Astrocyte (in vitro differentiated cells and primary cell): ENCODE measurements around the gene SVEP1. TPM values are rescaled to one million over a fixed set of nuclear protein-coding genes. Genes with fewer than 3 reads are reported as not detected.

Source experiments
- DNase-seq: peaks from one replicate; pipeline ENCODE4 v3.0.0-alpha.2; 2010; ENCODE audit warnings: low read depth
- FAIRE-seq: peaks from 2 replicates; lab custom pipeline; 2011; peaks lifted over from hg19 to GRCh38; lab: Jason Lieb, UNC
- H2AFZ ChIP-seq: 2 replicates; pipeline ENCODE4 v1.6.0; 2012; ENCODE audit warnings: low read depth, low read length, inconsistent platforms
- H3K27ac ChIP-seq: 2 replicates; pipeline ENCODE4 v1.5.1; 2011; ENCODE audit warnings: low read depth, low read length, inconsistent platforms
- H3K27me3 ChIP-seq: 2 replicates; pipeline ENCODE4 v1.6.0; 2011; ENCODE audit warnings: low read length, inconsistent platforms; ENCODE audit not compliant: insufficient read depth
- H3K36me3 ChIP-seq: 2 replicates; pipeline ENCODE4 v1.5.1; 2011; ENCODE audit warnings: low read length, inconsistent platforms; ENCODE audit not compliant: insufficient read depth
- H3K4me1 ChIP-seq: 2 replicates; pipeline ENCODE4 v1.5.1; 2011; ENCODE audit warnings: low read length, inconsistent platforms; ENCODE audit not compliant: insufficient read depth
- H3K4me2 ChIP-seq: 2 replicates; pipeline ENCODE4 v1.6.0; 2012; ENCODE audit warnings: low read length, inconsistent platforms
- H3K4me3 ChIP-seq: 2 replicates; pipeline ENCODE4 v1.5.1; 2011; ENCODE audit warnings: low read depth, mild to moderate bottlenecking, low read length, inconsistent platforms; ENCODE audit not compliant: insufficient read depth
- H3K79me2 ChIP-seq: 2 replicates; pipeline ENCODE4 v1.6.0; 2012; ENCODE audit warnings: mild to moderate bottlenecking, low read length, inconsistent platforms; ENCODE audit not compliant: insufficient read depth
- H3K9ac ChIP-seq: 2 replicates; pipeline ENCODE4 v1.6.0; 2012; ENCODE audit warnings: mild to moderate bottlenecking, low read length, inconsistent platforms
- H3K9me3 ChIP-seq: 2 replicates; pipeline ENCODE4 v1.5.1; 2012; ENCODE audit warnings: low read depth, mild to moderate bottlenecking, low read length, inconsistent platforms; ENCODE audit not compliant: insufficient read depth
- H4K20me1 ChIP-seq: 2 replicates; pipeline ENCODE4 v1.6.0; 2012; ENCODE audit warnings: low read length, inconsistent platforms; ENCODE audit not compliant: insufficient read depth
- H3K27ac Mint-ChIP-seq: one replicate; pipeline ENCODE4 v1.8.0; 2021; ENCODE audit warnings: mild to moderate bottlenecking, mixed read lengths; ENCODE audit not compliant: unreplicated experiment
- H3K27me3 Mint-ChIP-seq: one replicate; pipeline ENCODE4 v1.8.0; 2021; ENCODE audit warnings: low read depth, mixed read lengths; ENCODE audit not compliant: unreplicated experiment
- H3K36me3 Mint-ChIP-seq: one replicate; pipeline ENCODE4 v1.8.0; 2021; ENCODE audit warnings: low read depth, mixed read lengths; ENCODE audit not compliant: unreplicated experiment
- H3K4me1 Mint-ChIP-seq: one replicate; pipeline ENCODE4 v1.8.0; 2021; ENCODE audit warnings: low read depth, mixed read lengths; ENCODE audit not compliant: unreplicated experiment
- H3K4me3 Mint-ChIP-seq: one replicate; pipeline ENCODE4 v1.8.0; 2021; ENCODE audit warnings: mild to moderate bottlenecking, moderate library complexity, mixed read lengths; ENCODE audit not compliant: unreplicated experiment
- H3K9me3 Mint-ChIP-seq: one replicate; pipeline ENCODE4 v1.8.0; 2021; ENCODE audit warnings: mild to moderate bottlenecking, mixed read lengths; ENCODE audit not compliant: unreplicated experiment
- EZH2 ChIP-seq: IDR thresholded peaks from 2 replicates; pipeline ENCODE4 v1.6.1; 2012; ENCODE audit warnings: mild to moderate bottlenecking, low read length, inconsistent platforms; ENCODE audit not compliant: insufficient read depth
- total RNA-seq: library from RNA; stranded (reverse); gene quantifications from 2 replicates; pipeline ENCODE4 v1.2.1, GENCODE V29; 2021
- TF ChIP-seq, protein P1 (sequence below): IDR thresholded peaks from 2 replicates; pipeline ENCODE4 v1.5.1; 2011; ENCODE audit warnings: low read depth, mild to moderate bottlenecking, inconsistent platforms, low read length, moderate library complexity; ENCODE audit not compliant: insufficient read depth

Gene SVEP1
- total RNA-seq, 1 donor from 2014 or later: 1.1 TPM

DNA sequence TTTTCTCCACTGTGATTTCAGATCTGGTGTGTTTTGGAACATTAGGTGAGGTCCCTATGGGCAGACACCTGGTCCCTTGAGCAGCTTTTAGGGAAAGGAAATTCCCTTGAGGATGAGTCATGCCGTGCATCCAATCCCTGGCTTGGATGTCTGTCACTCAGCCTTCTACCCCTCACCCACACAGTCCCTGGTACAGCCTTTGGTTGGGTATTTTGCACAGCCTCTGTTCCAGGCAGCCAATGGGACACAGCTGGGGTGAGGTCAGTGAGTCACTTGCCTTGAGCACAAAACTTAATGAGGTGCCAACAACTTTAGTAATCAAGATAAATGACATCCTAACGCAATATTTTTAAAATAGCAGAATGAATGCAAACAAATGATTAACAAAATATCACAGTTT is 22.7 kb upstream of the SVEP1 start:
- no peak overlapping the region for H3K9ac ChIP-seq
- H3K27ac ChIP-seq: no peak overlapping the region
- no peaks in the 10 kb centered on the region for H3K9me3 ChIP-seq
- peaks cover 7% of the 10 kb centered on the region for H3K9me3 Mint-ChIP-seq
- H3K27me3 ChIP-seq: no peaks in the 10 kb centered on the region
- peaks cover 13% of the 10 kb centered on the region for H3K4me1 Mint-ChIP-seq
- H3K36me3 Mint-ChIP-seq: no peaks in the 10 kb centered on the region
- H3K27ac Mint-ChIP-seq: no peak overlapping the region
- H3K4me1 ChIP-seq: no peaks in the 10 kb centered on the region
- no peak overlapping the region for H3K4me3 ChIP-seq
- FAIRE-seq (no peak), DNase-seq (no peak)
- no peaks in the 10 kb centered on the region for H4K20me1 ChIP-seq
- H3K27me3 Mint-ChIP-seq: peaks cover 5% of the 10 kb centered on the region
- H3K4me2 ChIP-seq: no peak overlapping the region
- TF ChIP-seq, protein P1, sequence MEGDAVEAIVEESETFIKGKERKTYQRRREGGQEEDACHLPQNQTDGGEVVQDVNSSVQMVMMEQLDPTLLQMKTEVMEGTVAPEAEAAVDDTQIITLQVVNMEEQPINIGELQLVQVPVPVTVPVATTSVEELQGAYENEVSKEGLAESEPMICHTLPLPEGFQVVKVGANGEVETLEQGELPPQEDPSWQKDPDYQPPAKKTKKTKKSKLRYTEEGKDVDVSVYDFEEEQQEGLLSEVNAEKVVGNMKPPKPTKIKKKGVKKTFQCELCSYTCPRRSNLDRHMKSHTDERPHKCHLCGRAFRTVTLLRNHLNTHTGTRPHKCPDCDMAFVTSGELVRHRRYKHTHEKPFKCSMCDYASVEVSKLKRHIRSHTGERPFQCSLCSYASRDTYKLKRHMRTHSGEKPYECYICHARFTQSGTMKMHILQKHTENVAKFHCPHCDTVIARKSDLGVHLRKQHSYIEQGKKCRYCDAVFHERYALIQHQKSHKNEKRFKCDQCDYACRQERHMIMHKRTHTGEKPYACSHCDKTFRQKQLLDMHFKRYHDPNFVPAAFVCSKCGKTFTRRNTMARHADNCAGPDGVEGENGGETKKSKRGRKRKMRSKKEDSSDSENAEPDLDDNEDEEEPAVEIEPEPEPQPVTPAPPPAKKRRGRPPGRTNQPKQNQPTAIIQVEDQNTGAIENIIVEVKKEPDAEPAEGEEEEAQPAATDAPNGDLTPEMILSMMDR: no peak
- no peak for TF ChIP-seq EZH2
- no peaks in the 10 kb centered on the region for H3K79me2 ChIP-seq
- H2AFZ ChIP-seq: no peak overlapping the region
- no peak overlapping the region for H3K4me3 Mint-ChIP-seq
- H3K36me3 ChIP-seq: no peaks in the 10 kb centered on the region

DNA sequence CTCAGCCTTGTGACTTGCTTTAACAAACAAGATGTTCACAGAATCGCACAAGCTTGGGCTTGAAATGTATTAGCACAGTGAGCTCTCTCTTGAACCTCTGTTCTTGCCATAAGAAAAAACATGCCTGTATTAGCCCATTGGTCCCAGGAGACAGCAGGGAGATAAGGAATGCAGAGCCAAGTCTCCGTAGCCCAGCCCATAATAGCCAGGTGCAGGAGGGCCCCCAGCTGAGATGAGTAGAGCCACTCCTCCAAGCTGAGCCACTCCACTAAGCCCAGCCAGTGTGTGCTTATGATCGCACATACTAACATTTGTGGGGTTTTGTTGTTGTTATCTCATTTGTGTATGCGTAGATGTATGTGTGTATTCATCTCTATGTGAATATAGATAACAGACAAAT is 21.6 kb upstream of the SVEP1 start:
- Mint-ChIP-seq H3K36me3 (no peaks in the 10 kb centered on the region), H3K9me3 (peaks cover 9% of the 10 kb centered on the region), H3K27me3 (peaks cover 7% of the 10 kb centered on the region), H3K4me1 (peaks cover 13% of the 10 kb centered on the region), H3K27ac (no peak overlapping the region), H3K4me3 (no peak overlapping the region)
- no peaks in the 10 kb centered on the region for H4K20me1 ChIP-seq
- H3K9me3 ChIP-seq: no peaks in the 10 kb centered on the region
- H3K9ac ChIP-seq: no peak overlapping the region
- no peak for TF ChIP-seq EZH2
- TF ChIP-seq, protein P1: no peak
- H3K27ac ChIP-seq: no peak overlapping the region
- no peaks in the 10 kb centered on the region for H3K4me1 ChIP-seq
- no peaks in the 10 kb centered on the region for H3K79me2 ChIP-seq
- H3K4me3 ChIP-seq: no peak overlapping the region
- H3K27me3 ChIP-seq: no peaks in the 10 kb centered on the region
- no peak for DNase-seq
- no peaks in the 10 kb centered on the region for H3K36me3 ChIP-seq
- no peak for FAIRE-seq
- no peak overlapping the region for H3K4me2 ChIP-seq
- H2AFZ ChIP-seq: no peak overlapping the region

DNA sequence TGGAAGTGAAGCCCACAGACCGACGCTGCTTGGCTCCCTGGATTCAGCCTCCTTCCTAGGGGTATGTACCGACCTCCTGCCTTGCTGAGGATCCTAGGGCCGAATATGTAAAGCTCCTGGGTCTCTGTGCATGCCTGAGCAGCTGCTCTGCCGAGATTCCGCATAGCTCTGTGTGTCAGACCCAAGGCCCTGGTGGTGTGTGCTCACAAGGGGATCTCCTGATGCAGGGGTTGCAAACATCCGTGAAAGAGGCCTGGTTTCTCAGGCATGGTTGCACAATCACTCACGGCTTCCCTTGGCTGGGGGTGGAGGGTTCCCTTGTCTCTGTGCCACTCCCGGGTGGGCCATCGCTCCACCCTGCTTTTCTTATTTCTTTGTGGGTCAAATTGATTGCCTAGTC is 19.9 kb upstream of the SVEP1 start:
- no peaks in the 10 kb centered on the region for H3K9me3 ChIP-seq
- DNase-seq (no peak), FAIRE-seq (no peak)
- H3K4me1 ChIP-seq: no peaks in the 10 kb centered on the region
- no peak overlapping the region for H3K4me2 ChIP-seq
- no peaks in the 10 kb centered on the region for H4K20me1 ChIP-seq
- H3K4me3 ChIP-seq: no peak overlapping the region
- H3K27me3 Mint-ChIP-seq: peaks cover 7% of the 10 kb centered on the region
- H3K4me3 Mint-ChIP-seq: no peak overlapping the region
- H3K27ac Mint-ChIP-seq: no peak overlapping the region
- no peaks in the 10 kb centered on the region for H3K36me3 Mint-ChIP-seq
- no peaks in the 10 kb centered on the region for H3K36me3 ChIP-seq
- TF ChIP-seq, protein P1: no peak
- TF ChIP-seq EZH2: no peak
- no peaks in the 10 kb centered on the region for H3K27me3 ChIP-seq
- H3K4me1 Mint-ChIP-seq: peaks cover 11% of the 10 kb centered on the region
- no peaks in the 10 kb centered on the region for H3K79me2 ChIP-seq
- H3K9me3 Mint-ChIP-seq: peaks cover 10% of the 10 kb centered on the region
- no peak overlapping the region for H2AFZ ChIP-seq
- no peak overlapping the region for H3K27ac ChIP-seq
- no peak overlapping the region for H3K9ac ChIP-seq
